H9 (cell line): Measurements from ENCODE around the gene H2BK1. TPM values are rescaled to one million over a fixed set of nuclear protein-coding genes. Genes with fewer than 3 reads are reported as not detected.

ENCODE experiments used
- DNase-seq: peaks from one replicate; pipeline ENCODE4 v3.0.0-alpha.2; 2017
- H2AFZ ChIP-seq: one replicate; pipeline ENCODE4 v1.6.1; 2013; ENCODE audit warnings: mild to moderate bottlenecking, low read length, control low read depth, moderate library complexity
- H2AK5ac ChIP-seq: 2 replicates; pipeline ENCODE4 v1.6.1; 2013; ENCODE audit warnings: low read length, control low read depth, mixed read lengths; ENCODE audit not compliant: insufficient read length
- H2BK120ac ChIP-seq: one replicate; pipeline ENCODE4 v1.6.1; 2013; ENCODE audit warnings: low read depth, mild to moderate bottlenecking, low read length, control low read depth, inconsistent platforms; ENCODE audit not compliant: poor library complexity, severe bottlenecking
- H2BK12ac ChIP-seq: 2 replicates; pipeline ENCODE4 v1.6.1; 2013; ENCODE audit warnings: low read length, control low read depth, mixed read lengths, low read depth; ENCODE audit not compliant: insufficient read length
- H2BK15ac ChIP-seq: 2 replicates; pipeline ENCODE4 v1.6.1; 2013; ENCODE audit warnings: low read depth, low read length, control low read depth
- H2BK20ac ChIP-seq: one replicate; pipeline ENCODE4 v1.6.1; 2013; ENCODE audit warnings: low read depth, mild to moderate bottlenecking, low read length, control low read depth, inconsistent platforms; ENCODE audit not compliant: poor library complexity, severe bottlenecking
- H2BK5ac ChIP-seq: 2 replicates; pipeline ENCODE4 v1.6.1; 2013; ENCODE audit warnings: low read length, control low read depth, mixed read lengths; ENCODE audit not compliant: insufficient read length
- H3K14ac ChIP-seq: 2 replicates; pipeline ENCODE4 v1.6.1; 2013; ENCODE audit warnings: low read length, control low read depth; ENCODE audit not compliant: insufficient read depth
- H3K18ac ChIP-seq: 2 replicates; pipeline ENCODE4 v1.6.1; 2013; ENCODE audit warnings: low read depth, mild to moderate bottlenecking, mixed read lengths, low read length, control low read depth; ENCODE audit not compliant: insufficient read length
- H3K23ac ChIP-seq: 2 replicates; pipeline ENCODE4 v1.6.1; 2013; ENCODE audit warnings: low read length, control low read depth, mixed read lengths, low read depth; ENCODE audit not compliant: insufficient read length
- H3K23me2 ChIP-seq: 2 replicates; pipeline ENCODE4 v1.6.1; 2013; ENCODE audit warnings: low read depth, mild to moderate bottlenecking, mixed read lengths, low read length, control low read depth; ENCODE audit not compliant: insufficient read length, poor library complexity, severe bottlenecking
- H3K27ac ChIP-seq: 2 replicates; pipeline ENCODE4 v1.5.1; 2013; ENCODE audit warnings: low read length, control low read depth, mixed read lengths, low read depth; ENCODE audit not compliant: insufficient read length
- H3K27me3 ChIP-seq: 2 replicates; pipeline ENCODE4 v1.6.1; 2013; ENCODE audit warnings: low read length, control low read depth, inconsistent platforms; ENCODE audit not compliant: insufficient read depth
- H3K4ac ChIP-seq: 2 replicates; pipeline ENCODE4 v1.6.1; 2013; ENCODE audit warnings: low read depth, mild to moderate bottlenecking, control low read depth, inconsistent platforms, low read length, moderate library complexity
- H3K4me1 ChIP-seq: 2 replicates; pipeline ENCODE4 v1.6.1; 2013; ENCODE audit warnings: low read length, control low read depth, inconsistent platforms; ENCODE audit not compliant: insufficient read depth
- H3K4me2 ChIP-seq: 2 replicates; pipeline ENCODE4 v1.6.1; 2013; ENCODE audit warnings: low read length, control low read depth, mixed read lengths; ENCODE audit not compliant: insufficient read length, insufficient read depth
- H3K56ac ChIP-seq: 2 replicates; pipeline ENCODE4 v1.6.1; 2013; ENCODE audit warnings: low read depth, mild to moderate bottlenecking, mixed read lengths, low read length, control low read depth; ENCODE audit not compliant: insufficient read length
- H3K79me1 ChIP-seq: 2 replicates; pipeline ENCODE4 v1.6.1; 2013; ENCODE audit warnings: low read depth, mild to moderate bottlenecking, moderate library complexity, low read length, control low read depth, inconsistent platforms; ENCODE audit not compliant: insufficient read depth, poor library complexity, severe bottlenecking
- H3K79me2 ChIP-seq: 2 replicates; pipeline ENCODE4 v1.6.1; 2013; ENCODE audit warnings: low read length, control low read depth, inconsistent platforms; ENCODE audit not compliant: insufficient read depth
- H3K9ac ChIP-seq: 2 replicates; pipeline ENCODE4 v1.6.1; 2013; ENCODE audit warnings: low read length, control low read depth, mixed read lengths; ENCODE audit not compliant: insufficient read length; ENCODE audit errors: extremely low read depth
- H3K9me3 ChIP-seq: one replicate; pipeline ENCODE4 v1.6.1; 2013; ENCODE audit warnings: low read depth, low read length, inconsistent platforms; ENCODE audit not compliant: control insufficient read depth
- H3T11ph ChIP-seq: one replicate; pipeline ENCODE4 v1.6.1; 2013; ENCODE audit warnings: mild to moderate bottlenecking, low read length, control low read depth, inconsistent platforms
- H4K20me1 ChIP-seq: one replicate; pipeline ENCODE4 v1.6.1; 2013; ENCODE audit not compliant: control insufficient read depth, insufficient read length, insufficient read depth
- H4K5ac ChIP-seq: 2 replicates; pipeline ENCODE4 v1.6.1; 2013; ENCODE audit warnings: low read depth, mild to moderate bottlenecking, mixed read lengths, low read length, control low read depth; ENCODE audit not compliant: insufficient read length
- H4K8ac ChIP-seq: replicated peaks from 2 replicates; pipeline ENCODE4 v1.6.1; 2013; ENCODE audit warnings: low read length, control low read depth, mixed read lengths, low read depth; ENCODE audit not compliant: insufficient read length
- H4K91ac ChIP-seq: 2 replicates; pipeline ENCODE4 v1.6.1; 2013; ENCODE audit warnings: low read depth, mild to moderate bottlenecking, moderate library complexity, mixed read lengths, low read length, control low read depth; ENCODE audit not compliant: insufficient read length
- H3K27ac Mint-ChIP-seq, 3 experiments: 2 replicates in 2 of 3; 3 replicates in 1 of 3; pipeline ENCODE4 v1.8.0; 2020 to 2021; ENCODE audit warnings: mixed read lengths in 3 of 3, mild to moderate bottlenecking in 1 of 3, moderate library complexity in 1 of 3
- H3K27me3 Mint-ChIP-seq: 2 replicates; pipeline ENCODE4 v1.8.0; 2021; ENCODE audit warnings: low read depth, mild to moderate bottlenecking, moderate library complexity, mixed read lengths
- H3K36me3 Mint-ChIP-seq, 3 experiments: 2 replicates in 2 of 3; 3 replicates in 1 of 3; pipeline ENCODE4 v1.8.0; 2020 to 2021; ENCODE audit warnings: low read depth in 3 of 3, mixed read lengths in 3 of 3; ENCODE audit not compliant: insufficient read depth in 1 of 3
- H3K4me1 Mint-ChIP-seq, 2 experiments: 2 replicates each; pipeline ENCODE4 v1.8.0; 2020; ENCODE audit warnings: mixed read lengths in 2 of 2
- H3K4me3 Mint-ChIP-seq, 2 experiments: 2 replicates in 1 of 2; 3 replicates in 1 of 2; pipeline ENCODE4 v1.8.0; 2020 to 2021; ENCODE audit warnings: mild to moderate bottlenecking in 2 of 2, mixed read lengths in 2 of 2, moderate library complexity in 1 of 2
- H3K9me3 Mint-ChIP-seq, 2 experiments: 2 replicates in 1 of 2; 3 replicates in 1 of 2; pipeline ENCODE4 v1.8.0; 2020; ENCODE audit warnings: mild to moderate bottlenecking in 2 of 2, mixed read lengths in 2 of 2, moderate library complexity in 1 of 2
- WGBS: extraction: QIAGEN DNeasy Blood & Tissue Kit; methylation state at CpG from one replicate; pipeline ENCODE4 v1.1.7; 2013; ENCODE audit warnings: missing lambda C conversion rate, low lambda C conversion rate, mixed read lengths; ENCODE audit not compliant: insufficient read length; ENCODE audit errors: extremely low coverage; 5-methylcytosine and 5-hydroxymethylcytosine counted together
- total RNA-seq: library from RNA; stranded (reverse); gene quantifications from 2 replicates; pipeline ENCODE4 v1.2.1, GENCODE V29; 2021
- TF ChIP-seq, protein P1 (sequence below): fragments of 200-600 bp; sonication (generic); conservative IDR thresholded peaks from 3 replicates; pipeline ENCODE4 v1.8.0; 2021; ENCODE audit warnings: antibody characterized with exemption, mild to moderate bottlenecking

Gene H2BK1
- total RNA-seq, 1 experiment from 2014 or later = not detected

DNA sequence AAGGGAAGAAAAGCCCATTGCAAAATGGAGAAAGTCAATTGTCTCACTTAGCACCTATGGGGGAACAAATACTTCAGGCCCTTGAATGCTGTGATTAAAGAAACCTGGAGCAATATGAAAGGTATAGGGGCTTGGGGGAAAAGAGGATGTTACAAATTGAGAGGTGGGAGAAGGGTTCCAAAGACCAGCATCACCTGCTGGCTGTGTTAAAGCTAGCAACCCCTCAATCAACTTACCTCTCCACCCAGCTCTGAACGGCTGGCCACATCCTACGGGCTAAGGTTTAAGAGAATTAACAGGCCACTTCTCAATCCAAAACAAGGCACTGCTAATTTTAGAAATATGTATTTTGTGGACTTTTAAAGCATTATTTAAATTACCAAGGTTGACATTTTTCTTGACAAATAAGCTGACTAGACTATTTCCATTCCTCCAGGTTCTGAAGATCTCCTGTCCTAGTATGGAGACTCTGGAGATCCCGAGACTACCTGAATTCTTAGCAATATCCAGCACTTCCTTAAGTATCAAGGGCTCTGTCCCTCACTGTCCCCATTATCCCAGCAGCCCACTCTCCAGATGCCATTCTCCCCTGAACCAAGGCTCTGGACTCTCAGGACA, 976 bp upstream of the H2BK1 start:
- no peak overlapping the region for H2BK120ac ChIP-seq
- H4K8ac ChIP-seq = no peak overlapping the region
- Mint-ChIP-seq H3K4me3 (no peak overlapping the region), H3K27ac (peak overlapping the region in 1 of 3 experiments; percentile 43; a peak in 1 of 7 replicates), H3K36me3 (peaks cover 26 to 48% (median 34%) of the 10 kb centered on the region in 3 experiments; a peak in 6 of 7 replicates), H3K27me3 (peaks cover 9% of the 10 kb centered on the region), H3K4me1 (peaks cover 13 to 16% of the 10 kb centered on the region in 2 experiments), H3K9me3 (no peaks in the 10 kb centered on the region)
- H2BK12ac ChIP-seq = no peak overlapping the region
- H3K79me1 ChIP-seq = no peaks in the 10 kb centered on the region
- H3K23me2 ChIP-seq = no peaks in the 10 kb centered on the region
- H2AFZ ChIP-seq = no peak overlapping the region
- no peak overlapping the region for H4K91ac ChIP-seq
- no peak overlapping the region for H3K9ac ChIP-seq
- no peak overlapping the region for H2BK20ac ChIP-seq
- WGBS = no CpG with 5 or more reads among the region's 3 CpGs
- no peak overlapping the region for H2BK5ac ChIP-seq
- no peak overlapping the region for H3K23ac ChIP-seq
- no peak overlapping the region for H3K27ac ChIP-seq
- DNase-seq = no peak
- H3K4me2 ChIP-seq = no peak overlapping the region
- no peak overlapping the region for H3K4ac ChIP-seq
- no peak overlapping the region for H3K18ac ChIP-seq
- H2BK15ac ChIP-seq = no peak overlapping the region
- TF ChIP-seq, protein P1, sequence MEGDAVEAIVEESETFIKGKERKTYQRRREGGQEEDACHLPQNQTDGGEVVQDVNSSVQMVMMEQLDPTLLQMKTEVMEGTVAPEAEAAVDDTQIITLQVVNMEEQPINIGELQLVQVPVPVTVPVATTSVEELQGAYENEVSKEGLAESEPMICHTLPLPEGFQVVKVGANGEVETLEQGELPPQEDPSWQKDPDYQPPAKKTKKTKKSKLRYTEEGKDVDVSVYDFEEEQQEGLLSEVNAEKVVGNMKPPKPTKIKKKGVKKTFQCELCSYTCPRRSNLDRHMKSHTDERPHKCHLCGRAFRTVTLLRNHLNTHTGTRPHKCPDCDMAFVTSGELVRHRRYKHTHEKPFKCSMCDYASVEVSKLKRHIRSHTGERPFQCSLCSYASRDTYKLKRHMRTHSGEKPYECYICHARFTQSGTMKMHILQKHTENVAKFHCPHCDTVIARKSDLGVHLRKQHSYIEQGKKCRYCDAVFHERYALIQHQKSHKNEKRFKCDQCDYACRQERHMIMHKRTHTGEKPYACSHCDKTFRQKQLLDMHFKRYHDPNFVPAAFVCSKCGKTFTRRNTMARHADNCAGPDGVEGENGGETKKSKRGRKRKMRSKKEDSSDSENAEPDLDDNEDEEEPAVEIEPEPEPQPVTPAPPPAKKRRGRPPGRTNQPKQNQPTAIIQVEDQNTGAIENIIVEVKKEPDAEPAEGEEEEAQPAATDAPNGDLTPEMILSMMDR = peak; percentile 42; the same call in 2 of the 3 replicates
- no peak overlapping the region for H3K14ac ChIP-seq
- H3T11ph ChIP-seq = no peak overlapping the region
- no peak overlapping the region for H2AK5ac ChIP-seq
- H3K56ac ChIP-seq = no peak overlapping the region
- H4K5ac ChIP-seq = no peak overlapping the region
- no peaks in the 10 kb centered on the region for H3K79me2 ChIP-seq
- H3K27me3 ChIP-seq = no peaks in the 10 kb centered on the region
- H3K4me1 ChIP-seq = peaks cover 5% of the 10 kb centered on the region; the same call in 1 of the 2 replicates
- no peaks in the 10 kb centered on the region for H3K9me3 ChIP-seq
- no peaks in the 10 kb centered on the region for H4K20me1 ChIP-seq
